Left ventricle myocardium inferior (tissue), 1 donor: ENCODE measurements around the gene NCAPH2. TPM values are rescaled to one million over a fixed set of nuclear protein-coding genes. Genes with fewer than 3 reads are reported as not detected.

Experiments
- DNase-seq: peaks from one replicate; pipeline ENCODE4 v3.0.0-alpha.2; 2020
- H3K27ac ChIP-seq: fragments of 200-600 bp; replicated peaks from 2 replicates; pipeline ENCODE4 v1.8.0; 2021
- H3K27me3 ChIP-seq: fragments of 200-600 bp; 2 replicates; pipeline ENCODE4 v1.8.0; 2021; ENCODE audit warnings: low read depth
- H3K36me3 ChIP-seq: fragments of 200-600 bp; 2 replicates; pipeline ENCODE4 v1.8.0; 2021
- H3K4me1 ChIP-seq: fragments of 200-600 bp; 2 replicates; pipeline ENCODE4 v1.8.0; 2021
- H3K4me3 ChIP-seq: fragments of 200-600 bp; 2 replicates; pipeline ENCODE4 v1.8.0; 2021; ENCODE audit warnings: mild to moderate bottlenecking, moderate library complexity
- H3K9me3 ChIP-seq: fragments of 200-600 bp; replicated peaks from 2 replicates; pipeline ENCODE4 v1.8.0; 2021
- intact Hi-C: fragments of 100-400 bp; cut with micrococcal nuclease; formaldehyde crosslinking; loops from one replicate; pipeline ENCODE4 v1.11.0; 2022
- total RNA-seq: library from RNA; stranded (reverse); fragmentation: NEBNext Ultra II Directional; extraction: Animal tissue kit (Norgen Biotek cat#: 25700); gene quantifications from one replicate; pipeline ENCODE4 v1.2.1, GENCODE V29; 2021
- TF ChIP-seq, protein P1 (sequence below): fragments of 200-600 bp; IDR thresholded peaks from 2 replicates; pipeline ENCODE4 v1.8.0; 2021; ENCODE audit warnings: antibody characterized with exemption, mild to moderate bottlenecking, borderline replicate concordance
- donor health status: DM: no; HTN: yes; CAD: no; lungs with severe emphysema.

NCAPH2 gene
- total RNA-seq, 1 donor from 2014 or later, result 27.7 TPM

DNA sequence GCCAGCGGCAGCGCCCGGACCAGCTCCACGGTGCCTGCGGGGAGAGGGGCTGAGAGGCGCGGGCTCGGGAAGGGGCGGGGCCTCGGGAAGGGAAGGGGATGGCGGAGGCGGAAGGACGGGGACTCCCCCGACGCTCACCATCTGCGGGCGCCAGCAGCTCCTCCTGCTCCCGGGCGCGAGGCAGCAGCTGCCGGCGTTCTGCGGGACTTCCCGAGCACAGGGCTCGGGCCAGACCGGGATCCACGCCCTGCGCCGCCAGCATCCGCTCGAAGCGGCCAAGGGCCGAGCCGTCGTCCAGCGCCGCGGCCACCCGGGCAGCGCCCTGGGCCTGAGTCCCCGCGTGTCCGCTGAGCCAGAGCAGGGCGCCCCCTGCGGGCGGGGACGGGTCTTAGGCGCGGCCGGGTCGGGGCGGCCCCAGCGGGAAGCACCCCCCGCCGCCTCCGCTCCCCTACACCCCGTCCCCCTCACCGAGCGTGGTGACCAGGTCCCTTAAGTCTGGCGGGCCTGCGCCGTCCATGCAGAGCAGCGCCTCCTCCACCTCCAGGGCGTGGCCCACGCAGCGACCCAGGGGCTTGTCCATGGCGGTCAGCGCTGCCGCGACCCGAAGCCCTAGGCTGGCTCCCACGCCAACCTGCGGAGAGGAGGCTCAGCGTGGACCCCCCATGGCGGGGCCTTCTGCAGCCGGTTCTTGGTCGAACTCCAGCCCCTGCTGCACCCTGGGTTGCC, 18.2 kb downstream of the NCAPH2 start:
- Histone ChIP-seq H3K4me3 (peak overlapping the region; percentile 79), H3K27me3 (peaks cover 23% of the 10 kb centered on the region), H3K9me3 (no peaks in the 10 kb centered on the region), H3K27ac (peak overlapping the region; percentile 97), H3K36me3 (peaks cover 29% of the 10 kb centered on the region), H3K4me1 (peaks cover 77% of the 10 kb centered on the region)
- intact Hi-C loops, result no loop called here
- peak; percentile 85 for DNase-seq
- TF ChIP-seq, protein P1, sequence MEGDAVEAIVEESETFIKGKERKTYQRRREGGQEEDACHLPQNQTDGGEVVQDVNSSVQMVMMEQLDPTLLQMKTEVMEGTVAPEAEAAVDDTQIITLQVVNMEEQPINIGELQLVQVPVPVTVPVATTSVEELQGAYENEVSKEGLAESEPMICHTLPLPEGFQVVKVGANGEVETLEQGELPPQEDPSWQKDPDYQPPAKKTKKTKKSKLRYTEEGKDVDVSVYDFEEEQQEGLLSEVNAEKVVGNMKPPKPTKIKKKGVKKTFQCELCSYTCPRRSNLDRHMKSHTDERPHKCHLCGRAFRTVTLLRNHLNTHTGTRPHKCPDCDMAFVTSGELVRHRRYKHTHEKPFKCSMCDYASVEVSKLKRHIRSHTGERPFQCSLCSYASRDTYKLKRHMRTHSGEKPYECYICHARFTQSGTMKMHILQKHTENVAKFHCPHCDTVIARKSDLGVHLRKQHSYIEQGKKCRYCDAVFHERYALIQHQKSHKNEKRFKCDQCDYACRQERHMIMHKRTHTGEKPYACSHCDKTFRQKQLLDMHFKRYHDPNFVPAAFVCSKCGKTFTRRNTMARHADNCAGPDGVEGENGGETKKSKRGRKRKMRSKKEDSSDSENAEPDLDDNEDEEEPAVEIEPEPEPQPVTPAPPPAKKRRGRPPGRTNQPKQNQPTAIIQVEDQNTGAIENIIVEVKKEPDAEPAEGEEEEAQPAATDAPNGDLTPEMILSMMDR, result peak; percentile 76

- TF ChIP-seq, protein P1, result no peak
- Histone ChIP-seq H3K9me3 (no peaks in the 10 kb centered on the region), H3K27me3 (peaks cover 31% of the 10 kb centered on the region), H3K4me3 (peak overlapping the region; percentile 79), H3K4me1 (peaks cover 85% of the 10 kb centered on the region), H3K36me3 (peaks cover 20% of the 10 kb centered on the region), H3K27ac (peak overlapping the region; percentile 97)
- peak; percentile 65 for DNase-seq
- intact Hi-C loops, result no loop called here
Observed at GRCh38 chr22:50526834-50527801, 19.1 kb downstream of the NCAPH2 start.

DNA sequence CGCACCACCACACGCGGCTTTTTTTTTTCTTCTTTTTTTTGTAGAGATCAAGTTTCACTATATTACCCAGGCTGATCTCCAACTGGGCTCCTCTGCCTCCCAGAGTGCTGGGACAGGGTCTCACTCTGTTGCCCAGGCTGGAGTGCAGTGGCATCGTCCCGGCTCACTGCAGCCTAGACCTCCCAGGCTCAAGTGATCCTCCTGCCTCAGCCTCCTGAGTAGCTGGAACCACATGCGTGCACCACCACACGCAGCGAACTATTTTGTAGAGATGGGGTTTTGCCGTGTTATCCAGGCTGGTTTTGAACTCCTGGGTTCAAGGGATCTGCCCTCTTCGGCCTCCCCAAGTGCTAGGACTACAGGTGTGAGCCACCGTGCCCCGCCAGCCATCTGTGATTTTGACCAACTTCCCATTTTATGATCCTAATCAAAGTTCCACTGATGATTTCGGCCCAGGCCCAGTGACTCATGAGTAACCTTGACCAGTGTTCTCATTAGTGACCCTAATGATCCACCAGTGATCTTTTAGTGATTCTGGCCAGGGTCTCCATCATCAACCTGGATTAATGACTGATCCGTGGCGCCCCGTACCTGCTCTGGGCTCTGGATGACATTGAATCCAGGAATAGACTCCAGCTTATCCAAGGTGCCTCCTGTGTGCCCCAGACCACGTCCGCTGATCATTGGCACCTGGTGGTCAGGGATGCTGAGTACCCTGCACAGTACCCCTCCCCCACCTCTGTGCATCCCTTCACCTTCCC, 20.1 kb downstream of the NCAPH2 start:
- Histone ChIP-seq H3K27ac (peak overlapping the region; percentile 94), H3K27me3 (peaks cover 41% of the 10 kb centered on the region), H3K9me3 (no peaks in the 10 kb centered on the region), H3K36me3 (peaks cover 11% of the 10 kb centered on the region), H3K4me3 (no peak overlapping the region), H3K4me1 (peaks cover 94% of the 10 kb centered on the region)
- no peak for DNase-seq
- TF ChIP-seq, protein P1, result no peak
- intact Hi-C loops, result no loop called here

DNA sequence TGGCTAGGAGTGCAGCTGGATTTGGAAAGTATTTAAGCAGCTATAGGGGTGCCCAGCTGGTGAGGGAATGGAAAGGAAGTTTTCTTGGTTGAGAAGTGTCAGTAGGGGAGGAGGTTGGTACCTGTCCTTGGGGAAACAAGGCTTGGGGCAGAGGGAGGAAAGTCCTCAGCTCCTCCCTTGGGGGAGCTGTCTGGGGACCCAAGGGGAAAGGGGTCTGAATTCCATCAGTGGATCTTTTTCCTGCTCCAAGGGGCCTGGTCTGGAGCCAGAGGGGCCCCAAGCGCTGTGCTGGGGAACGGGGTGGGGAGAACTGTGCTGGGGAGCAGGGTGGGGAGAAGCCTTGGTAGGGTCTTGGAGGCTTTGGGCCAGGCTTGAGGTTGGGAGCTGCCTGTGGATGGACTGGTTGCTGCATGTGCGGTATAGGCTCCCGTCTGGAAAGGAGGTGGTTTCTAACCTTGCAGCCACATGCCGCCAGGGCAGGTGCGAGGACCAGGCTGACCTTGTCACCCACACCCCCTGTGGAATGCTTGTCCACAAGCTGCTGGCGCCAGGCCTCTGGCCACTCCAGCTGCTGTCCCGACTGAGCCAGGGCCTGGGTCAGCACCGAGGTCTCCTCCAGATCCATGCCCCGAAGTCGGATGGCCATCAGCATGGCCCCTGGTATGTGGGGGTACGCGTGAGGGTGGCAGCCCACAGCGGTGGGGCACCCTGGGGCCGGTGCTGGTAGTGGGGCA, 20.8 kb downstream of the NCAPH2 start:
- H3K4me3 ChIP-seq, result peak overlapping the region; percentile 74
- H3K27me3 ChIP-seq, result peaks cover 49% of the 10 kb centered on the region
- peaks cover 88% of the 10 kb centered on the region for H3K4me1 ChIP-seq
- intact Hi-C loops, result no loop called here
- H3K36me3 ChIP-seq, result peaks cover 3% of the 10 kb centered on the region
- no peak for DNase-seq
- TF ChIP-seq, protein P1, result no peak
- H3K27ac ChIP-seq, result peak overlapping the region; percentile 94
- H3K9me3 ChIP-seq, result no peaks in the 10 kb centered on the region
